Measurements from ENCODE around the gene CEPT1.
"Not testable (repeated sequence)": the region's sequence is repeated elsewhere in the genome, so short reads cannot be mapped to it uniquely, and the experiment has no call there.

Gene CEPT1

GRCh38 chr1:111139956-111140679 lies at the start of gene CEPT1, which contains the start of gene DRAM2:
TSS of gene CEPT1 (plus strand) at chr1:111140223. CDS start at chr1:111147715, 7,492 bp downstream.
TSS of gene DRAM2 (minus strand) at chr1:111140093. CDS start at chr1:111131554, 8,539 bp downstream.
- DNase-seq, result peak; percentile 88 to 94

GRCh38 chr1:111095421-111095820 lies 44.6 kb upstream of the CEPT1 start:
- DNase-seq, result not testable (repeated sequence)

- DNase-seq, result no peak
These were observed 42.5 kb upstream of the CEPT1 start for GRCh38 chr1:111097356-111098099.

GRCh38 chr1:111099289-111099688 lies 40.7 kb upstream of the CEPT1 start:
- DNase-seq, result no peak

GRCh38 chr1:111101854-111102642 lies 38.0 kb upstream of the CEPT1 start:
- DNase-seq, result no peak

GRCh38 chr1:111104981-111105380 lies 35.0 kb upstream of the CEPT1 start:
- DNase-seq, result no peak

GRCh38 chr1:111110197-111110899 lies 29.7 kb upstream of the CEPT1 start:
- DNase-seq, result no peak

- DNase-seq, result no peak
These were observed 23.5 kb upstream of the CEPT1 start for GRCh38 chr1:111116496-111116895.

- no peak for DNase-seq
These were observed 13.7 kb upstream of the CEPT1 start for GRCh38 chr1:111126354-111126753.

GRCh38 chr1:111127923-111128643 lies 11.9 kb upstream of the CEPT1 start:
- DNase-seq, result no peak

GRCh38 chr1:111129376-111129775 lies 10.6 kb upstream of the CEPT1 start:
- DNase-seq, result no peak

- DNase-seq, result no peak
These were observed 8.3 kb upstream of the CEPT1 start for GRCh38 chr1:111131693-111132092.

- DNase-seq, result no peak
These were observed 6.2 kb upstream of the CEPT1 start for GRCh38 chr1:111133866-111134265.

- DNase-seq, result peak in 1 of 2 donors; percentile 52
These were observed 583 bp upstream of the CEPT1 start for GRCh38 chr1:111139324-111139955.

GRCh38 chr1:111140680-111140967 lies 601 bp downstream of the CEPT1 start:
- no peak for DNase-seq

- DNase-seq, result no peak
These were observed 1.5 kb downstream of the CEPT1 start for GRCh38 chr1:111141245-111142220.

GRCh38 chr1:111142356-111142975 lies 2.4 kb downstream of the CEPT1 start:
- no peak for DNase-seq

- no peak for DNase-seq
These were observed 5.5 kb downstream of the CEPT1 start for GRCh38 chr1:111145542-111145941.

GRCh38 chr1:111145963-111146768 lies 6.1 kb downstream of the CEPT1 start:
- DNase-seq, result no peak

Data from activated CD4-positive, alpha-beta T cell treated with anti-CD3 and anti-CD28 coated beads for 4 hours (primary cell).